Ovary (tissue), 10 donors: Measurements from ENCODE around the gene OR8H3. TPM values are rescaled to one million over a fixed set of nuclear protein-coding genes. Genes with fewer than 3 reads are reported as not detected.

Experiments used
- DNase-seq, 5 donors: peaks; one replicate each; pipeline ENCODE4 v3.0.0-alpha.2; 2019 to 2020
- H3K27ac ChIP-seq, 2 donors: fragments of 200-600 bp; one replicate each; pipeline versions ENCODE4 v1.5.1 to v1.8.0; 2019 to 2022
- H3K27me3 ChIP-seq: fragments of 200-600 bp; one replicate; pipeline ENCODE4 v1.8.0; 2022
- H3K36me3 ChIP-seq: fragments of 200-600 bp; sonication (generic); one replicate; pipeline ENCODE4 v1.5.1; 2019
- H3K4me1 ChIP-seq: one replicate; pipeline ENCODE4 v1.8.1; 2013; ENCODE audit warnings: mild to moderate bottlenecking, moderate library complexity; ENCODE audit not compliant: insufficient read depth
- H3K4me3 ChIP-seq: fragments of 200-600 bp; sonication (generic); one replicate; pipeline ENCODE4 v1.5.1; 2017
- H3K9me3 ChIP-seq, 2 donors: fragments of 200-600 bp in 1 of 2; sonication (generic) in 1 of 2; one replicate each; pipeline versions ENCODE4 v1.5.1 to v1.8.1; 2013 to 2019; ENCODE audit warnings: mild to moderate bottlenecking in 1 of 2, moderate library complexity in 1 of 2
- EP300 ChIP-seq: sonication (generic); formaldehyde crosslinking; IDR thresholded peaks from one replicate; pipeline ENCODE4 v1.6.1; 2017; ENCODE audit warnings: antibody characterized with exemption
- POLR2A ChIP-seq: fragments of 450-650 bp; IDR thresholded peaks from one replicate; pipeline ENCODE4 v1.6.1; 2017; ENCODE audit warnings: antibody characterized with exemption, mild to moderate bottlenecking, moderate library complexity
- WGBS, 3 donors: extraction: QIAGEN DNeasy Blood & Tissue Kit in 1 of 3; methylation state at CpG; one replicate each; pipeline versions ENCODE4 v1.1.5 to v1.1.7; 2013 to 2017; 5-methylcytosine and 5-hydroxymethylcytosine counted together
- intact Hi-C, 4 donors: fragments of 100-400 bp; cut with DNase I; formaldehyde crosslinking; loops; one replicate each; pipeline versions ENCODE4 v1.11.0 to v1.15.1; 2022 to 2023
- long read RNA-seq, 3 donors: library from polyadenylated mRNA in 2 of 3; unstranded in 2 of 3; transcript quantifications; one replicate each; pipeline ENCODE4 v2.0.0 and lab custom pipeline, GENCODE V29; 2021 to 2026
- polyA plus RNA-seq, 2 donors: library from polyadenylated mRNA; stranded (reverse); fragments of 200-250 nt in 1 of 2; fragments of 350-450 nt in 1 of 2; fragmentation: Illumina TruSeq in 1 of 2; extraction: RNeasy Lipid Tissue Mini Kit (QIAGEN cat#74804) in 1 of 2; gene quantifications; one replicate each; pipeline ENCODE4 v1.2.3, GENCODE V29; 2013 to 2014
- total RNA-seq, 7 donors: library from RNA; depleted of rRNA in 2 of 7; stranded (reverse); fragments of >200 nt in 2 of 7; fragmentation: NEBNext Ultra II Directional in 3 of 7; extraction: Animal tissue kit (Norgen Biotek cat#: 25700) in 3 of 7; gene quantifications; one replicate each; pipeline versions ENCODE4 v1.1.0 to v1.2.4, GENCODE V29; 2016 to 2023
- TF ChIP-seq, protein P1 (sequence below), 3 donors: fragments of 450-650 bp in 2 of 3; fragments of 200-600 bp in 1 of 3; IDR thresholded peaks; one replicate each; pipeline versions ENCODE4 v1.5.1 to v1.8.0; 2016 to 2022; ENCODE audit warnings: antibody characterized with exemption in 3 of 3, mild to moderate bottlenecking in 1 of 3
- donor health status: DM: no; HTN: no; CAD: no; lungs with moderate emphysema.
- donor health status: DM: no; HTN: no; CAD: no.
- donor health status: Bipolar disorder and iron deficiency.
- donor health status: DM: yes; HTN: yes; CAD: no.
- donor health status: DM: no; HTN: no; CAD: no.
- donor health status: DM: yes; HTN: yes; CAD: no.

Gene OR8H3
- total RNA-seq (not detected), polyA plus RNA-seq (not detected)
- long read RNA-seq, donor 1 = 0 reads
- long read RNA-seq, donor 2 = 0 reads
- long read RNA-seq, donor 3 = 0 reads

GRCh38 chr11:56122073-56122472 is at the start of gene OR8H3:
TSS of gene OR8H3 (plus strand) at chr11:56122373. CDS start at chr11:56122373, 0 bp downstream.
- 64 to 75% (median 69%) methylated on average over 6 of the region's 6 CpGs for WGBS, 3 donors
- Histone ChIP-seq H3K4me1 (no peaks in the 10 kb centered on the region), H3K36me3 (no peaks in the 10 kb centered on the region), H3K27ac (no peak within 1 kb of the TSS), H3K4me3 (no peak within 1 kb of the TSS), H3K27me3 (no peaks in the 10 kb centered on the region), H3K9me3 (no peaks in the 10 kb centered on the region)
- TF ChIP-seq, protein P1, sequence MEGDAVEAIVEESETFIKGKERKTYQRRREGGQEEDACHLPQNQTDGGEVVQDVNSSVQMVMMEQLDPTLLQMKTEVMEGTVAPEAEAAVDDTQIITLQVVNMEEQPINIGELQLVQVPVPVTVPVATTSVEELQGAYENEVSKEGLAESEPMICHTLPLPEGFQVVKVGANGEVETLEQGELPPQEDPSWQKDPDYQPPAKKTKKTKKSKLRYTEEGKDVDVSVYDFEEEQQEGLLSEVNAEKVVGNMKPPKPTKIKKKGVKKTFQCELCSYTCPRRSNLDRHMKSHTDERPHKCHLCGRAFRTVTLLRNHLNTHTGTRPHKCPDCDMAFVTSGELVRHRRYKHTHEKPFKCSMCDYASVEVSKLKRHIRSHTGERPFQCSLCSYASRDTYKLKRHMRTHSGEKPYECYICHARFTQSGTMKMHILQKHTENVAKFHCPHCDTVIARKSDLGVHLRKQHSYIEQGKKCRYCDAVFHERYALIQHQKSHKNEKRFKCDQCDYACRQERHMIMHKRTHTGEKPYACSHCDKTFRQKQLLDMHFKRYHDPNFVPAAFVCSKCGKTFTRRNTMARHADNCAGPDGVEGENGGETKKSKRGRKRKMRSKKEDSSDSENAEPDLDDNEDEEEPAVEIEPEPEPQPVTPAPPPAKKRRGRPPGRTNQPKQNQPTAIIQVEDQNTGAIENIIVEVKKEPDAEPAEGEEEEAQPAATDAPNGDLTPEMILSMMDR (IDR thresholded peaks at IDR 0.05) = no peak
- TF ChIP-seq EP300 (no peak), POLR2A (no peak)
- DNase-seq = no peak
- intact Hi-C loops = no loop called here

DNA sequence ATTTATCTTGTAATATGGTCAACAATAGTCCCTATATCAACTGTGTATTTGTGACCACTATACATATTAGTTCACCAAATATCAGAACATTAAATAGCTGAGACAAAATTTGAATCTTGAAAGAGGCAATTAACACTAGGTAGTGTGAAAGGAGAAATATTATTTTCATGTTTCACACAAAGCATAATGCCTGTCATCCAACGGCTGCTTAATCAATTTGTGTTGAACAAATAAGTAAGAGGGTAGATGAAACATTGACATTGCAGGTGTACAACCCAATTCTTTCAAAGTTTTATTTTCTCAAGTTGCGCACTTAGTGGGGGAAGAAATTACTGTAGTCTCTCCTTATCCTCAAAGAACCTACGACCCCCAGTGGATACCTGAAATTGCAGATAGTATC is 32.5 kb upstream of the OR8H3 start:
- no peak for DNase-seq
- TF ChIP-seq POLR2A (no peak), EP300 (no peak)
- TF ChIP-seq, protein P1 (IDR thresholded peaks at IDR 0.05) = no peak
- Histone ChIP-seq H3K27ac (no peak overlapping the region), H3K4me3 (no peak overlapping the region), H3K27me3 (no peaks in the 10 kb centered on the region), H3K9me3 (no peaks in the 10 kb centered on the region), H3K4me1 (no peaks in the 10 kb centered on the region), H3K36me3 (no peaks in the 10 kb centered on the region)
- 63 to 88% (median 68%) methylated on average over 3 of the region's 3 CpGs for WGBS, 3 donors
- intact Hi-C loops = no loop called here

DNA sequence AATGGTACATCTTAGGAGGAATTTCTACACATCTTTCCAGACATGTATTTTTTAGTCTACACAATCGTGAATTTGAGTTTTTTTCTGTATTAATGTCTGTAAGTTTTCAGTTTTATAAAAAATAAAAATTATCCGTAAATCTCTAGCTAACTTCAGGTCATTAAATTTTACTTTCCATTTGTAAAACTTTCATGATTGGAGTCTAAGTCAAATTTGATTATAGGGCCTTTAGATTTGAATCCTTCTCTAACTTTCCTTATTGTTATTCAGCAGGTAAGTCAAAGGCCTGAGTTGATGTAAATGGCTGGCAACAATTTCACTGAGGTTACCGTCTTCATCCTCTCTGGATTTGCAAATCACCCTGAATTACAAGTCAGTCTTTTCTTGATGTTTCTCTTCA is 29.2 kb upstream of the OR8H3 start, which contains the start of gene OR8I2:
Gene OR8I2 (plus strand): TSS at position 301 of the 400 bp plus-strand sequence. CDS start 0 bp downstream, at position 301.
- WGBS, 3 donors = 68 to 70% (median 69%) methylated on average over 3 of the region's 3 CpGs
- no peaks in the 10 kb centered on the region for H3K27me3 ChIP-seq
- no peaks in the 10 kb centered on the region for H3K9me3 ChIP-seq
- H3K27ac ChIP-seq = no peak within 1 kb of the TSS
- DNase-seq = no peak
- TF ChIP-seq POLR2A = no peak
- TF ChIP-seq, protein P1 (IDR thresholded peaks at IDR 0.05) = no peak
- no peak for TF ChIP-seq EP300
- no peaks in the 10 kb centered on the region for H3K4me1 ChIP-seq
- intact Hi-C loops = no loop called here
- no peaks in the 10 kb centered on the region for H3K36me3 ChIP-seq
- H3K4me3 ChIP-seq = no peak within 1 kb of the TSS

DNA sequence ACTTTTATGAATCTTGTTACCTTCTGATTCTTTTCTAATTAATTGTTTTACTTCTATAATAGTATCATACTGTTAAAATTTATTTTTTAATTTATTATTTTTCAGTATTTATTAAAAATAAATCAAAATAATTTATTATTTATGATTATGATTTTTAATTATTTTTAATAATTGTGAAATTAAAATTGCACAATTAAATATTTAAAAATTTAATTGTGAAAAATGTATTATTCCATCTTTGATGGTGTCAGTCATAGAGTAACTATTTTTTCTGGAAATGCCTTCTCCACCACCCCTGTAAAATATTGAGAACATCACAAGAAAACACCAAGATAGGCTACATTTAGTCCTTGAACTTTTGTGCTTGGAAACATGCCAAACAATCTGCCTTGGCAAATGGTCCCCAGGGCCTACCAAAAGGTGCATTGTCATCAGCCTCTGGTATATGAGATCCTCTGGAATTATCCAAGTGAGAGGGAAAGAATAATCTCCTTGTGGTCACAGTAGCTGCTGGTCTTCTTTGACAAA is 18.9 kb upstream of the OR8H3 start, which contains the start of gene OR8H2:
Gene OR8H2 (plus strand): TSS at position 478 of the 528 bp plus-strand sequence. CDS start 1,356 bp downstream, outside the sequence.
- no peak within 1 kb of the TSS for H3K4me3 ChIP-seq
- H3K27me3 ChIP-seq = no peaks in the 10 kb centered on the region
- H3K36me3 ChIP-seq = no peaks in the 10 kb centered on the region
- H3K4me1 ChIP-seq = no peaks in the 10 kb centered on the region
- no peak within 1 kb of the TSS for H3K27ac ChIP-seq
- DNase-seq = no peak
- intact Hi-C loops = no loop called here
- no peaks in the 10 kb centered on the region for H3K9me3 ChIP-seq
- TF ChIP-seq EP300 (no peak), POLR2A (no peak)
- TF ChIP-seq, protein P1 (IDR thresholded peaks at IDR 0.05) = no peak
